GM19328 (cell line): ENCODE results near the gene CLSTN3.
A peak's percentile ranks its signal among the peaks of the same experiment; 100 is the strongest.
"Not testable (repeated sequence)": the region's sequence is repeated elsewhere in the genome, so short reads cannot be mapped to it uniquely, and the experiment has no call there.

Experiments used
- ATAC-seq: cut with Tn5 transposase; IDR thresholded peaks from one replicate; pipeline ENCODE4 v1.9.1; 2021; ENCODE audit warnings: mild to moderate bottlenecking, moderate library complexity; ENCODE audit not compliant: unreplicated experiment

CLSTN3 gene

GRCh38 chr12:7103837-7104584 is 26.2 kb upstream of the CLSTN3 start:
- ATAC-seq: no peak

GRCh38 chr12:7106082-7106481 is 24.1 kb upstream of the CLSTN3 start:
- no peak for ATAC-seq

- ATAC-seq: not testable (repeated sequence)
Observed at GRCh38 chr12:7107181-7107580, 23.0 kb upstream of the CLSTN3 start.

DNA sequence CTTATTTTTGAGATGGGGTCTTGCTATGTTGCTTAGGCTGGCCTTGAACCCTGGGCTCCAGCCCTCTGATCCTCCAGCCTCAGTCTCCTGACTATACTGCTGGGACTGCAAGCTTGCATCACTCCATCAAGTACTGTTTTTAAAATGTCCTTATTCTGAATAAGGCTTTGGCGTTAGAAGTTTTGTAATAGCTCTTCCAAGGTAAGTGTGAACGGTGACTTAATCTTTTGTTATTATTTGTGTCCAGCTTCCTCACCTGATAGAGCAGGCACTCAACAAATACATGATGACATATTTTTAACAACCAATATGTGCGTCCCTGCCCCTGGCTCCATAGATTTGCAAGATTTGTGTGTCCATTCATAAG is 22.6 kb upstream of the CLSTN3 start:
- no peak for ATAC-seq

- peak; percentile 81 for ATAC-seq
Observed at GRCh38 chr12:7108003-7108795, 22.0 kb upstream of the CLSTN3 start.

DNA sequence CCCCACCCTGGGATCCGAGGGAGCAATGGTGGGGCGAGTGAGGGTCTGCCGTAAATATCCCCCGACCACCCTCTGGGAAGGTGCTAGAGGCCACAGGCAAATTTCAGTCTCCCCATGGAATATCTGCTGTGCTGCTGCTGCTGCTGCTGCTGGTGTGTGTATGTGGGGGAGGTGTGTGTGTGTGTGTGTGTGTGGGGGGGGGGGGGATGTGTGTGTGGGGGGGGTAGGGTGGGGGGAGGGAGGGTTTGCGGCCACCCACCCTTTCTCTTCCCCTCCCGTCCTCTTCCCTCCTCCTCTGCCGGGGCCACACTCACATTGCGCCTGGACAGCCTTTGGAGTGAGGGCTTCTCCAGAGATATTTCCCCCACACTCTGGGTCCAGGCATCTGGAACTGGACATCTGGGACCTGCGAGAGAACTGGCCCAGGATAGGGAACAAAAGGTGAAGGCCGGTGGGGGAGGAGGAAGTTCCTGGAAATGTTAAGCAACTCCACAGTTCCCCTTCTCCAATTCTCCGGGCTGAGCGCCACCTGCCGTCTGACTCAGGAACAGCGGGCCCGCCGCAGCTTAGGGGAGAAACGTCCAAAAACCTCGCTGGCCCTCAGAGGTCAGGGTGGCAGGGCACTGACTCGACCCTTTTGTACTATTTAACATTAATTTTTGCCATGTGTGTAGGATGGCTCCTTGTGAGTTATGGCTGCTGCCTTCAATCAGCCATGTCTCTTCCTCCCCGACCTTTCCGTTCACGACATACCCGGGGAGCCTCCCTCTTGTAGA is 21.2 kb upstream of the CLSTN3 start, which contains the start of gene C1RL:
C1RL (minus strand) TSS at position 419 of the 776 bp plus-strand sequence; CDS start at position 385, 34 bp downstream.
- ATAC-seq: no peak

- ATAC-seq: no peak
Observed at GRCh38 chr12:7109572-7109920, 20.6 kb upstream of the CLSTN3 start.

DNA sequence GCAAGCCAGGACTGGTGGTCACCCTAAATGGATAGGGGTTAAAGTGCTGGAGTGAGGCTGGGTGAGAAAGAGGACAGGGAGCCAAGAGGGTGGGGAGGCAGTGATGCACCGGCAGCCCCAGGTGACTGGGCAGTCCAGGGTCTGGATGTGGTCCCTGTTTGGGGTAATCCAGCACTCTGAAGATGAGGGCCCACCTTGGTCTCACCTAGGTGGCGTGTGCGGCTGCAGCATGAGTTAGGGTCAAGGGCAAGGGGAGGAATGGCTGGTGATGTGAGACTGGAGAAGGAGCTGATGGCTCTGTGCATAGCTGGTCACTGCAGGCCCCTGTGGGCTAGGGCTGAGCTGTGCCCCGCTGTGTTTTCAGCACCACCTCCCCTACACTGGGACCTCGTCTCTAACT is 19.5 kb upstream of the CLSTN3 start:
- no peak for ATAC-seq

GRCh38 chr12:7112041-7112440 is 18.1 kb upstream of the CLSTN3 start:
- no peak for ATAC-seq

DNA sequence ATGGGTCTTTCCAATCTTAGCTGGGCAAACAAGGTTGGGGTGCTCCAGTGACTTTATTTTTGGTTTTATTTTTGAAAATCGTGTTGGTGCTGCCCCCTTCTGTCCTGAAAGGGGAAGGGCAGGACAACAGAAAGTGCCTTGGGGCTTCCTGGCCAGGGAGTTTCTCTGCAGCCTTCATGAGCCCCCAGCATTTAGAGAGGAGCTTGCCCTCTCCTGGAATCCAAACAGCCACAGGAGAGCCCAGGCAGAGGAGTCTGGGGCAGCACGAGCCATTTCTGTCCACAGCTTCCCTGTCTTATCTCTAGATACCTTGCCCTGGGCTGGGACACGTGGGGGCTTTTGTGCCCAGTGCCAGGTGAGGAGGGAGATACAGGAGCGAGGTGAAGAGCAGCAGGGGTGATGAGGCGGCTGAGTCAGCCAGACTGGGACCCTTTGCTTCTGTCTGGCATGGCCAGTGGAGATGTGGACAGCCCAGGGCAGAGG is 16.7 kb upstream of the CLSTN3 start:
- no peak for ATAC-seq

DNA sequence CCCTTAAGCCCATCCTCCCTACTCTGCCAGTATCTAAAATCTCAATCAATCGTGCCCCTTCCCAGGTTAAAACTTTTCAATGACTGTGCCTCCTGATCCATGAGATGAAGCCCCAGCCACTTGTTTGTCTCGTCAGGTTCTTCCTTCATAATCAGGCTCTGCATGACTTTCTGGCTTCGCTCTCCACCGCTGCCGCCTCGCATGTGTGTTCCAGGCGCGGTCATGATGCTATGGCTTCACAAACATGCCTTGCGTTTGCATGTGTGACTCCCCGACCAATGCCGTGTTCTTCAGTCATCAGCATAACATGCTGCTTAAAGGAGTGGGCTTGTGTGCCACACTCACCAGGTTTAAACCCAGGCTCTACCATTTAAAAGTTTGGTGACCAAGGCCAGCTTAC is 16.2 kb upstream of the CLSTN3 start:
- ATAC-seq: no peak

DNA sequence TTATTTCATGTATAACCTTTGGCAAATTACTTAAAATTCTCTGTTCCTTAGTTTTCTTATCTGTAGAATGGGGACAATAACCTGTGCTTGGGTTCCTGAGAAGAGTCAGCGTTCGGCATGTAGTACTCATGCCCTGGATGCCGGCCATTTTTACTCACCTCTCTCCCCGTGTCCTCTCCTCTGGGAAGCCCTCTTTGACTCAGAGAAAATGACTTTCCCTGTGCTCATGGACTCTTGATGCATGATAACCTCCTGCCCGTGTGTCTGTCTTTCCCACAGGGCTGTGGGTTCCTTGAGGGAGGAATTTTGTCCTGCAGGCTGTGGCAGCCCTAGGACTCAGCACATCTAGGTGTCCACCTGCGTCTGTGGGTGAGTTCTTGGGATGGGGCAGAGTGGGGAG is 15.3 kb upstream of the CLSTN3 start:
- no peak for ATAC-seq

DNA sequence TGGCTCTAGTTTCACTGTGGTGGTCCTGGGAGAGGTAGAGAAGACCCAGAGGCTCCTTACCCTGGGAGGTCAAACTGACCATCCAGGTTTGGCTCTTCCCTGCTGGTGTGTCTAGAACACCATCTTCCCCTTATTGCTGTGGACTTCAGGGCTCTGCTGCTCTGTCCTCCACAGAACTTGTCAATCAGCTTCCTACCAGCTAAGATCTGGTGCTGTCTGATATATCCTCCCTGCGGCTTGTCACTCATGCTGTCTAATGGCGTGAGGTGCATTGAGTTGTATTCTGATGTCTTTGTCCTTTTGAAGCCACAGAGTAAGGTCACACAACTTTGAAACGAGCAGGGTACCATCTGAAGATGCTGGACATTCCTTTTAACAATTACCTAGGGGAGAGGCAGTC is 14.0 kb upstream of the CLSTN3 start:
- no peak for ATAC-seq

- no peak for ATAC-seq
Observed at GRCh38 chr12:7116916-7117315, 13.3 kb upstream of the CLSTN3 start.

DNA sequence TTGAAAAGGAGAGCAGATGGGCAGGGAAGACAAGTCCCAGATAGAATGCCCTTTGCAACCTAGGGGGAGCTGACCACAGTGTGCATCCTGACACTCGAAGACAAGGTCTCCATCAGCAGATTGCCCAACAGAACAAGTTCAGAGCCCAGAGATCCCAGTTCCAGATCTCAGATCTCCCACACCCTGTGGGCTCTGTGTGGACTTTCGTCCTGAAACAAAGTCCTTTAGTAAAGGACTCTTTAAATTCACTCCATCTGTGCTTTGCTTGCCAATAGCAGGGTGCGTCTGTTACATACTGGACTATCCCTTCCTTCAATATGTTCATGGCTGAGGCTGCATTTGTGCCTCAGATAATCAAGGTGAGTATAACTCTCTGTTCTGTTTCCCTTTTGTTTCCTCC is 12.5 kb upstream of the CLSTN3 start:
- ATAC-seq: no peak

- no peak for ATAC-seq
Observed at GRCh38 chr12:7118881-7119280, 11.3 kb upstream of the CLSTN3 start.

- no peak for ATAC-seq
Observed at GRCh38 chr12:7120166-7120565, 10.0 kb upstream of the CLSTN3 start.

DNA sequence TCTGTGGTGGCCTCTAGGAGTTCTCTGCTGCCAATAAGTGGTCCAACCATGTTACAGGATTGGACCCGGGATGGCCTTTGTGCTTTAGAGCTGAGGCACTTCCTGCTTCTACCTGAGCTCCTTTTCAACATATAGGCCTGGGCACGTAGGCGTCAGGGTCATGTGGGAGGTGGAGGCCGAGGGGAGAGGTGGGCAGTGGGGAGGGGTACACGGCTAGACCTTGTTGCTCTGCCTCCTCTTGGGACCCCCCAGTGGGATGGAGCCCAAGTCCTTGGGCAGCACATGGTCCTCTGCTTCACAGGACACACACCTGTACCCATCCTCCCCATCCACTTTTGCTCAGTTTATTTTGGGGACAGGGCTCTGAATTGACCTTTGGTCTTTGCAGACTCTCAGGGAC is 8.8 kb upstream of the CLSTN3 start:
- ATAC-seq: no peak

DNA sequence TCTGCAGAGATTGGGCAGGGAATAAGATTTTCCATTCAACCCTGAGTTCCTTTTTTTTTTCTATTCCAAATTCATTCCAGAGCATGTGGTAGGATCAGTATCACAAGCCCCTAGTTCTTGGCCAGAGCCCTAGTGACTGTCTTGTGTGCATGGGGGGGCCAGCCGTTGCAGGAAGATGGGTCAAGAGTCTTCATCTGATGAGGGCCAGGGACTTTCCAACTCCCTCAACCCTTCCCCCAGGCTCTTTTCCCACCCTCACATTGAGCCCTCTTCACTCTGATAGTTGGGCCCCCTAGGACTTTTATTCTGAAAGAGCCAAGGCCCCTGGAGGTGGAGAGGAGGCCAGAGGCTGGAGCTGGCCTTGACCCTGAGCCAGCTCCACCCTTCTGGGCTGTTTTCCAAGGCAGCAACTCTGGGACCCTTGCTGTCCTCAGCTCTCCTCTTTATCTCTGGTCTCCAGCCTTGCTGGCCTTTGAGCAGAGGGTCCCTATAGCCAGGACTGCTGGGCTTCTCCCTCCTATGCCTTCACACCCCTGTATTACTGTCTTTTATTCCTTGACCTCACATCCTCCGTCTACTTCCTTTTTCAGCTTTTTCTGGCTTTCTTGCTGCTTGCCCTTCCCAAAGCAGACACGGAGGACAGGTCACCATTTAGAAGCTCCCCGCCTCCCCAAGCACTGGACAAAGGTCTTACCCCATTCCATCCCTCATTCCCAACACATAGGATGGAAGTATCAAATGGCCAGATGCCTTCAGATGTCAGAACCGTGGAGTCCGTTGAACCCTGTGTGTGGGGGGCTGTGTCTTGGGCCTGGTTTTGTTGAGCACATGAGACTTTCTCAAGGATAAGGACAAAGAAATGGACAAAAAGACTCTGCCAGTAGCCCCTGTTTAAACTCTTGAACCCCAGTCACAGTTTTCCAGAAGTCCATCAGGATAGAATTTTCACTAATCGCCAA is 7.1 kb upstream of the CLSTN3 start:
- ATAC-seq: no peak

- ATAC-seq: no peak
Observed at GRCh38 chr12:7123806-7124522, 6.2 kb upstream of the CLSTN3 start.
